IPS DF 6.9 (cell line): Measurements from ENCODE around the gene SEC23IP.

Experiments
- DNase-seq: peaks from one replicate; pipeline ENCODE4 v3.0.0-alpha.2; 2013; ENCODE audit warnings: low read depth, low spot score
- H3K27ac ChIP-seq: one replicate; pipeline ENCODE4 v1.5.1; 2013; ENCODE audit warnings: low read length, control low read depth
- H3K27me3 ChIP-seq: 2 replicates; pipeline ENCODE4 v1.6.1; 2013; ENCODE audit warnings: mild to moderate bottlenecking, low read length; ENCODE audit not compliant: control insufficient read depth, insufficient read depth
- H3K36me3 ChIP-seq: 2 replicates; pipeline ENCODE4 v1.6.1; 2013; ENCODE audit warnings: low read length; ENCODE audit not compliant: control insufficient read depth, insufficient read depth
- H3K4me1 ChIP-seq: 2 replicates; pipeline ENCODE4 v1.6.1; 2013; ENCODE audit warnings: low read length; ENCODE audit not compliant: control insufficient read depth, insufficient read depth
- H3K4me3 ChIP-seq: 2 replicates; pipeline ENCODE4 v1.5.1; 2013; ENCODE audit warnings: mild to moderate bottlenecking, low read length
- H3K9me3 ChIP-seq: 2 replicates; pipeline ENCODE4 v1.6.1; 2013; ENCODE audit warnings: low read length, inconsistent platforms; ENCODE audit not compliant: control insufficient read depth, insufficient read depth
- WGBS: extraction: QIAGEN DNeasy Blood & Tissue Kit; methylation state at CpG from one replicate; pipeline ENCODE4 v1.1.7; 2013; ENCODE audit warnings: mixed read lengths, missing lambda C conversion rate; ENCODE audit not compliant: insufficient read length, insufficient coverage; 5-methylcytosine and 5-hydroxymethylcytosine counted together

Gene SEC23IP

DNA sequence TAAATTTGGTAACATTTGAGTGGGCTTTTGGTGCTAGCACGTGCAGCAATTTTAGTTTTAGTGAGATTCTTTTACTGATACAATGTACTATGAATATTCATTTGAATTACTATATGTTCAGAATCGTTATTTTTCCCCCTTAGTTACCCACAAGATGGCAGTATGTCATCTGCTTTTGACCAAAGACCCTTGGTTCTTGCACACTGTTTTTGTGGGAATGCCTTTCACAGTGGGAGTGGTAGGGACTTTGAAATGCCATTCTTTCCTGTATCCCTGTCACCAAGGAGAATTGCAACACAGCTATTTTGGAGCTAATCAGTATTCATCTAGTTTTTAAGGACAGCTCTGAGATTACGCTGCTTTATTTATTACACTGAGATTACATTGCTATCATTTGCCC lies 40.6 kb downstream of the SEC23IP start:
- H3K4me1 ChIP-seq, result no peaks in the 10 kb centered on the region
- no peaks in the 10 kb centered on the region for H3K9me3 ChIP-seq
- no peak for DNase-seq
- H3K4me3 ChIP-seq, result no peak overlapping the region
- no peak overlapping the region for H3K27ac ChIP-seq
- peaks cover 8% of the 10 kb centered on the region; the same call in 1 of the 2 replicates for H3K36me3 ChIP-seq
- no peaks in the 10 kb centered on the region for H3K27me3 ChIP-seq
- no CpG with 5 or more reads among the region's 3 CpGs for WGBS

DNA sequence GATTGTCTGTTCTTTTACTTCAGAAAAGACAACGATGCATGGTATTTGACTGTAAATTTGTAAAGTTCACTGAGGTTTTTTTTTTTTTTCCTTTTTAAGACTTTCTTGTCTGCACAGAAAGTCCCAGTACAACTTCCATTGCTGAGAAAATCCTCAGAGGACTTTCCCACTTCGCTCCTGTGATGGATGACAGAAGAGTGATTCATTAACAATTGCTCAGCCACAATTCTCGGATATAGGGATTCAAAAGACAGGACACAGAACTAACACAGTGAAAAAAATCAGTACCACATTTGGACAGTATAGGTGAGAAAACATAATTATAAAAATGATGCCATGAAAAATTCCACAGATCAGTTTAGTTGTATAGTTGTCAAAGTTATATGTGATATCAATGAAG lies 48.0 kb downstream of the SEC23IP start:
- peaks cover 6% of the 10 kb centered on the region; the same call in 1 of the 2 replicates for H3K36me3 ChIP-seq
- no CpG with 5 or more reads among the region's 3 CpGs for WGBS
- no peaks in the 10 kb centered on the region for H3K4me1 ChIP-seq
- DNase-seq, result no peak
- no peaks in the 10 kb centered on the region for H3K27me3 ChIP-seq
- H3K9me3 ChIP-seq, result no peaks in the 10 kb centered on the region
- no peak overlapping the region for H3K4me3 ChIP-seq
- H3K27ac ChIP-seq, result no peak overlapping the region

DNA sequence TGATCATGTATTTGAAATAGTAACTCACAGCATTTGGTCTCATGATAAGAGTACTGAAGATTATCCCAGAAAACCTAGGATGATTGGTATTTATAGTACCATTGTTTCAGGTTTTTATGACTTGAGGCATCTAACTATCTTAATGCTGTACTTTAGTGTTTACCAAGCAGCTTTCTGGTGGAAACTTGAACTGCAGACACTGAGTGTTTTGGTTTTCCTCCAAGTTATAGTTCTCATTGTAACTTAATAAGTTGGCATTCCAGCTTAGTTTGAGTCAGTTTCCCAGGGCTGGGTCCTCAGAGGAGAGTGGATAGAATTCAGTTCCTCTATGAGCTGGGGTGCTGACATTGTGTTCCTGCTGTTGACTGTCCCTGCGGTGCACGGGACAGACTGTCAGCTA lies 50.4 kb downstream of the SEC23IP start:
- no CpG with 5 or more reads among the region's 2 CpGs for WGBS
- peaks cover 3% of the 10 kb centered on the region; the same call in 1 of the 2 replicates for H3K36me3 ChIP-seq

DNA sequence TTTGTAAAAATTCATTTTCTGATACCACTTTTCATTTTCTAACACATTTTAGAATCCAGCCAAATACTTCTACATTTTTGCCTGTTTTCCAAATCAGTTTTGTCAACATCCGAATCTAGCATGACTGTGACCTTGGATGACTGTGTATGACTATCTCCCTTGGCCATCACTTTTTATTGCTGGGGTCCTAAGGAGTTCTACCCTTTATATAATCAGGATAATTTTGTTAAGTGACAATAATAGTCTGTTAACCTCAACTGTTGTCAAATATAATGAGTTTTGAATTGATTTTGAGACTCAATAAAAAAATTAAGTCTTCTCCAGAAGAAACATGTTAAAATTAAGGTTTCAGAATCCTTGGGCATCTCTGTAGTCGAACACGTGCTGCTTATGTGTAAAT lies 53.3 kb downstream of the SEC23IP start:
- no peaks in the 10 kb centered on the region for H3K9me3 ChIP-seq
- WGBS, result no CpG with 5 or more reads among the region's 3 CpGs
- H3K4me1 ChIP-seq, result no peaks in the 10 kb centered on the region
- H3K27me3 ChIP-seq, result no peaks in the 10 kb centered on the region
- H3K27ac ChIP-seq, result no peak overlapping the region
- DNase-seq, result no peak
- H3K36me3 ChIP-seq, result peaks cover 3% of the 10 kb centered on the region; the same call in 1 of the 2 replicates
- H3K4me3 ChIP-seq, result no peak overlapping the region

More for the DNA sequence above, 50.4 kb downstream of the SEC23IP start:
- Histone ChIP-seq H3K4me3 (no peak overlapping the region), H3K27ac (no peak overlapping the region), H3K4me1 (no peaks in the 10 kb centered on the region), H3K27me3 (no peaks in the 10 kb centered on the region), H3K9me3 (no peaks in the 10 kb centered on the region)
- no peak for DNase-seq

DNA sequence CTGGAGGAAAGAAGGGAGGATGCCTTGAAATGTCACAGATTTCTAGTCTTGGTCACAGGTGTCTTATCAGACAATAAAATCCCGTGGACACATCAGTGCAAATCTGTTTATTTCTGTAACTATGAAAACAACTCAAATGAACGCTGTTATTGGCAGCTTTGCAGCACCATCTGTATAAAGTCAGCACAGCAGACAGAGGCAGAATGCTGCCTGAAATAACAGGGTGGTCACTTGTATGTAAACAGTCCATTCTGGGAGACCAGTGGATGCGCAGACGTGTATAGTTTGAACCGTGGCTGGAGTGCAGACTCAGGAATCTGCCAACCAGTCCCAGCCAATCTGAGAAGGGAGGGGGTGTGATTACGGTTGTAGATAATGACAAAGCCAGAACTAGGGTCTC lies 54.8 kb downstream of the SEC23IP start:
- DNase-seq, result no peak
- Histone ChIP-seq H3K4me1 (no peaks in the 10 kb centered on the region), H3K4me3 (no peak overlapping the region), H3K9me3 (no peaks in the 10 kb centered on the region), H3K27ac (no peak overlapping the region), H3K27me3 (no peaks in the 10 kb centered on the region), H3K36me3 (0 out of 2 replicates have a peak, but pooled peaks cover 3% of the 10 kb centered on the region)
- no CpG with 5 or more reads among the region's 6 CpGs for WGBS

DNA sequence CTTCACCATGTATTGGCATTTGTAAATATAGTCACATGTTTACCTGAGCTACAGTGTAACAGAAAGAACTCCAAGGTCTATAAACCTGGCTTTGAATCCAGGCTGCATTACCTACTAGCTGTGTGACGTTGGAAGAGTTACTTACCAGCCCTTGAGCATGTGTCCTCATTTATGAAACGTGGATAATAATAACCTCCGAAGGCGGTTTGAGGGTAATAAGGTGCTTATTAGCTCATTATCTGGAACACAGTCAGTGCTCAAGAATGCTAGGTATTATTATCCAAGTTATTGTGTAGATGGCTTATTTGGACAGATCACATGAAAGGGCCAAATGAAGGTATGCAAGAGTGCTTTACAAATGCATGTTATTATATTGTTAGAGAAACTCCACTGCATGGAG lies 64.9 kb downstream of the SEC23IP start:
- no peak for DNase-seq
- H3K4me3 ChIP-seq, result no peak overlapping the region
- H3K4me1 ChIP-seq, result no peaks in the 10 kb centered on the region
- H3K27me3 ChIP-seq, result no peaks in the 10 kb centered on the region
- no peaks in the 10 kb centered on the region for H3K9me3 ChIP-seq
- no peak overlapping the region for H3K27ac ChIP-seq
- WGBS, result no CpG with 5 or more reads among the region's 4 CpGs
- H3K36me3 ChIP-seq, result no peaks in the 10 kb centered on the region

DNA sequence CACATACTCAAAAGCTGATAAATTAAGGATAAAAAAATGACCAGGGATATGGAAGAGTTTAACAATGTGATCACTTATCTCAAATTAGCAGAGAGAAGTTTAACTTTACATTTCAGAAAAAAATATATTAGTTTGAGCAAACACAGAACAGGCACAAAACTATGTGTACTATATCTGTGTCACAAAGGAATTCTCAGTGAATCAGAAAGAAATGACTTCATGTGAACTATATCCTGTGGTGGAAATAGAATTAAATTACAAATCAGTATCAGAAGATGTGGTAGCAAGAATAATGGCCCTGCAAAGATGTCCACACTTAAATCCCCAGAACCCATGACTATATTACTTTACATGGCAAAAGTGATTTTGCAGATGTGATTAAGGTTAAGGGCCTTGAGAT lies 70.3 kb downstream of the SEC23IP start:
- H3K4me1 ChIP-seq, result no peaks in the 10 kb centered on the region
- H3K9me3 ChIP-seq, result no peaks in the 10 kb centered on the region
- no peak overlapping the region for H3K4me3 ChIP-seq
- H3K36me3 ChIP-seq, result no peaks in the 10 kb centered on the region
- no peaks in the 10 kb centered on the region for H3K27me3 ChIP-seq
- DNase-seq, result no peak
- H3K27ac ChIP-seq, result no peak overlapping the region

DNA sequence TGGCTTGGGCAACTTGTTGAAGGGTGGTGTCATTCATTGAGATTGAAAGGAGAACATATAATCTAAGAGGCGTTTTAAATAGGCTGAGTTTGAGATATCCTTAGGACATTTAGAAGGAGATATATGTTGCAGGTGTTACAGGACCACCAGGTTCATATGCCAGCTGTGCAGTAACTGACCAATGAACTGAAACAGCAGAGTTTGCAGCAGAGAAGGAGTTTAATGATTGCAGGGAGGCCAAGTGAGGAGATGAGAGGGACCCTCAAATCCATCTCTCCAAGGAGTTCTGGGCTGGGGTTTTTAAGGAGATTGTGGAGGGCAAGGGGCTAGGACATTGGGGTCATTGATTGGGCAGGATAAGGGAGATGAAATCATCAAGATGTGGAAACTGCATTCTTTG lies 74.5 kb downstream of the SEC23IP start:
- no CpG with 5 or more reads among the region's 1 CpG for WGBS
- Histone ChIP-seq H3K27me3 (no peaks in the 10 kb centered on the region), H3K27ac (no peak overlapping the region), H3K4me1 (no peaks in the 10 kb centered on the region), H3K4me3 (no peak overlapping the region), H3K9me3 (no peaks in the 10 kb centered on the region), H3K36me3 (no peaks in the 10 kb centered on the region)
- no peak for DNase-seq

DNA sequence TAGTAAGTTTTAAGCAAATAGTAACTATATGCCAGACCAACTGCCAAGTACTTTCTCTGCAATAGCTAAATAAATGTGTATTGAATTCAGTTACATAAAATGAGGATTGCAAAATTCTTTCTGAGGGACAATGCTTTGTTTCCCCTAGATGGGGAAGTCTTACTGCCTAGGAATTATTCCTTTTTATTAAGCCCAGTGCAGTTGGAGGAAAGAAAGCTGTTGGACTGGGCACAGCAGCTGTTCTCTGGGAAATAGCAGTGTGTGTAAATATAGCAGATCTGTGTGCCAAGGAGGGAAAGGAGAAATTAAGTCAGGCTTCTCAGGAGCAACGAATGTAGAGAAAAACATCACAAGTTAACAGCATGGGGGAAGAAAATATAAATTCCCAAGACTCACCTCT lies 77.1 kb downstream of the SEC23IP start:
- H3K27ac ChIP-seq, result no peak overlapping the region
- H3K27me3 ChIP-seq, result no peaks in the 10 kb centered on the region
- H3K4me1 ChIP-seq, result no peaks in the 10 kb centered on the region
- DNase-seq, result no peak
- no peaks in the 10 kb centered on the region for H3K9me3 ChIP-seq
- H3K36me3 ChIP-seq, result no peaks in the 10 kb centered on the region
- no peak overlapping the region for H3K4me3 ChIP-seq
- WGBS, result no CpG with 5 or more reads among the region's 1 CpG

DNA sequence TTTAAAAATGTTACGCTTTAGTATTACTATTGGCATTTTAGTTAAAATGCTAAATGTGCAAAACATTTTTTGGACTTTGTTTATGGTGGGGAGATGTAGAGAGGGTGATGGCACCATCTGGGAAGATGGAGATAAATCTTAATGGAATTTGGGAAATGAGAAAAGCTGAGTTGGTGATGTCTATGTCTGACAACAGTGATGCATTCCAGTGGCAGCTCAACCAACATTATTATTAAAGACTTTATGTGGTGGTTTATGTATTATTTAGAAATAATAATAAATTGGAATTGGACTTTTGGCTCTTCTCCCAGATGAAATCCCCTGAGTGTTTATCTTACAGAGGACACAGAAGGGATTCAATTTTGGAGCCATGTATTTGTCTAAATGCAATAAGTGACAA lies 77.6 kb downstream of the SEC23IP start:
- DNase-seq, result no peak
- Histone ChIP-seq H3K9me3 (no peaks in the 10 kb centered on the region), H3K36me3 (no peaks in the 10 kb centered on the region), H3K4me3 (no peak overlapping the region), H3K27ac (no peak overlapping the region), H3K4me1 (no peaks in the 10 kb centered on the region), H3K27me3 (no peaks in the 10 kb centered on the region)
- WGBS, result 100% methylated on average over 1 of the region's 1 CpG

DNA sequence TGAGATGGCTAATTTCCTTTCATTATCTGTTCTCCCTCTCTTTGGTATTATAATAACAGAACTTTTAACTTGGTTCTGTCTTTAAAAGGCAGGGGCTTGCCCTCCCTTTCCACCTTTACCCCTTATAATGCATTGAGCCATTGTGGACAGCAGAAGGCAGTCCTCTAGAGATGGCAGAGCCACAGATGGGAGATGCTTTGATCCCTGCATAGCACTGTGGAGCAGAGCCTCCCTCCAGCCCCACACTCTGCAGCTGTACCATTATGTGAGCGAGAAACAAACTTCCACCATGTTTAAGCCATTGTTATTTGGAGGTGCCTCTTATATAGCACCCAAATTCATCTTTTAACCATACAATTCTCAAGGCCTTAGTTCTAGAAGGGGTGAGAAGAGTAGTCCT lies 78.4 kb downstream of the SEC23IP start:
- H3K27ac ChIP-seq, result no peak overlapping the region
- H3K27me3 ChIP-seq, result no peaks in the 10 kb centered on the region
- no peaks in the 10 kb centered on the region for H3K4me1 ChIP-seq
- H3K9me3 ChIP-seq, result no peaks in the 10 kb centered on the region
- DNase-seq, result no peak
- H3K36me3 ChIP-seq, result no peaks in the 10 kb centered on the region
- H3K4me3 ChIP-seq, result no peak overlapping the region
- no CpG with 5 or more reads among the region's 1 CpG for WGBS
